ENCODE measurements around the gene DNAJC3.

Gene DNAJC3

DNA sequence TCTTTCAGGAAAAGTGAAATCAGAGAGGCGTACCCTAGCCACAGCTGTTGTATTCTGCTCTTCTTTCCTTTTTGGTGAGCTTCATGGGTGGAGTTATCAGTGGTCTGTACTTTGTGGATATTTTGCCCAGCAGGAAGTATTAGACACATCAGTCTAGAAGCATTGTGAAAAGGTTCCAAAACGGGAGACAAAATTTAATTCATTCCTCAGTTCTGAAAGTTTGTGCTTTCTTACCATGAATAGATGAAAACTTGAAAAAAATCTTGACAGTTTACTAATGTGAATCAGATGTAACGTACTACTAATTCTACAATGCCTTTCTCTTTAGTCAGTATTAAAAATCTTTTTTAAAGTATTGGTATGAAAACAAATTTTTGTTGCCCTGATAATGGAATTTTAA, 116.8 kb downstream of the DNAJC3 start:
- TF ChIP-seq, protein P1, sequence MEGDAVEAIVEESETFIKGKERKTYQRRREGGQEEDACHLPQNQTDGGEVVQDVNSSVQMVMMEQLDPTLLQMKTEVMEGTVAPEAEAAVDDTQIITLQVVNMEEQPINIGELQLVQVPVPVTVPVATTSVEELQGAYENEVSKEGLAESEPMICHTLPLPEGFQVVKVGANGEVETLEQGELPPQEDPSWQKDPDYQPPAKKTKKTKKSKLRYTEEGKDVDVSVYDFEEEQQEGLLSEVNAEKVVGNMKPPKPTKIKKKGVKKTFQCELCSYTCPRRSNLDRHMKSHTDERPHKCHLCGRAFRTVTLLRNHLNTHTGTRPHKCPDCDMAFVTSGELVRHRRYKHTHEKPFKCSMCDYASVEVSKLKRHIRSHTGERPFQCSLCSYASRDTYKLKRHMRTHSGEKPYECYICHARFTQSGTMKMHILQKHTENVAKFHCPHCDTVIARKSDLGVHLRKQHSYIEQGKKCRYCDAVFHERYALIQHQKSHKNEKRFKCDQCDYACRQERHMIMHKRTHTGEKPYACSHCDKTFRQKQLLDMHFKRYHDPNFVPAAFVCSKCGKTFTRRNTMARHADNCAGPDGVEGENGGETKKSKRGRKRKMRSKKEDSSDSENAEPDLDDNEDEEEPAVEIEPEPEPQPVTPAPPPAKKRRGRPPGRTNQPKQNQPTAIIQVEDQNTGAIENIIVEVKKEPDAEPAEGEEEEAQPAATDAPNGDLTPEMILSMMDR (IDR thresholded peaks at IDR 0.05) = no peak

- TF ChIP-seq, protein P1 (IDR thresholded peaks at IDR 0.05) = no peak
These were observed 120.1 kb downstream of the DNAJC3 start for GRCh38 chr13:95797016-95797415.

GRCh38 chr13:95800436-95800835, 123.5 kb downstream of the DNAJC3 start:
- TF ChIP-seq, protein P1 (IDR thresholded peaks at IDR 0.05) = no peak

DNA sequence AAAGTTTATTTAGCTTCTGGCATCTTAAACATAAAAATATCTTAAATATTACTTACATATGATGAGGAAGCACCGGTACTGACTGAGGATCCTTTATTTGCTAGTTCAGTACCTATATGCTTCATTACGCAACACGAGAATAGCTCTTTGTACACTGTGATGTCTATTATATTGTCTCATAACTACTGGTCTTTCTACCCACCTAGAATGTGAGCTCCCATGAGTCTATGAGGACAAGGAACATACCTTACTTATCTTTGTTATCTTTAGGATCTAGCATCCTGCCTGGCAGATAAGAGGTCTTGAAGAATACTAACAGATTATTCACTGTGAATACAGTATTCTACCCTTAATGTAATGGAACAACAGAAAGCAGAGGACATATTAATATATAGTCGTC, 124.9 kb downstream of the DNAJC3 start:
- TF ChIP-seq, protein P1 (IDR thresholded peaks at IDR 0.05) = no peak

DNA sequence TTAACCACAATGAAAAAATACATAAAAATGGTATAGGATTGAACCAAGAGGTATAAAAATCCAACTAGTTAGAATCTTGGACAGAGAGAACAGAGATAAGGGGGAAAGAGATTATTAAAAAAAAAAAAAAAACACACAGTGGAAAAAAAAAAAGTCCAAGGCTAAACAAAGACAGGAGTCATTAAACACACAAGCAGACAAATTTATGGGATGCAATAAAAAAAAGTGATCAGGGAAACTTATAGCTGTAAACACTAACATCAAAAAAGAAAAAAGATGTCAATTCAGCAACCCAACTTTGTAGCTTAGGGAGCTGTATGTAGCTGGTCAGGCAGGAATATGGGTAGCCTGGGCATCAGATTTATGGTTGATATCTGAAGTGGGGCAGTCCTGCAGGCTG, 129.0 kb downstream of the DNAJC3 start:
- TF ChIP-seq, protein P1 (IDR thresholded peaks at IDR 0.05) = no peak

GRCh38 chr13:95809429-95809828, 132.5 kb downstream of the DNAJC3 start:
- TF ChIP-seq, protein P1 (IDR thresholded peaks at IDR 0.05) = no peak

DNA sequence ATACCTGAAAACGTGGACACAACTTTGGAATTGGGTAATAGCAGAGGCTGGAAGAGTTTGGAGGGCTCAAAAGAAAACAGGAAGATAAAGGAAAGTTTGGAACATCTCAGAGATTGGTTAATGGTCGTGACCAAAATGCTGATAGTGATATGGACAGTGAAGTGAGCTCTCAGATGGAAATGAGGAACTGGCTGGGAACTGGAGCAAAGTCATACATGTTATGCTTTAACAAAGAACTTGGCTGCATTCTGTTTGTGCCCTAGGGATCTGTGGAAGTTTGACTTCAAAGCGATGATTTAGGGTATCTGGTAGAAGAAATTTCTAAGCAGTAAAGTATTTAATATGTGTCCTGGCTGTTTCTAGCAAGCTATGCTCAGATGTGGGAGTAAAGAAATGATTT, 136.2 kb downstream of the DNAJC3 start:
- TF ChIP-seq, protein P1 (IDR thresholded peaks at IDR 0.05) = no peak

DNA sequence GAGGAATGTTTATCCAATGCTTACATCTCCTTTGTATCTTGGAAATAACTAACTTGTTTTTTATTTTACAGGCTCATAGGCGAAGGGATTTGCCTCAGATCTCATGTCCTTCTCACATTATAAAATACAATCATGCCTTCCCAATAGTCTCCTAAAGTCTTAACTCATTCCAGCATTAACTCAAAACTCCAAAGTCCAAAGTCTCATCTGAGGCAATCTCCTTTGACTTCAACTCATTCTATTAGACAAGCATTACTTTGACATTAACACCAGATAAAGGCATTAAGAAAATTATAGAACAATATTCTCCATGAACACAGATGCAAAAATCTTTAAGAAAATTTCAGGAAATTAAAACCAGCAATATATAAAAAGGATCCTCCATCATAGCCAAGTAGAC, 137.6 kb downstream of the DNAJC3 start:
- TF ChIP-seq, protein P1 (IDR thresholded peaks at IDR 0.05) = no peak
